A549 (cell line): ENCODE data around the gene L3MBTL1. TPM values are rescaled to one million over a fixed set of nuclear protein-coding genes. Genes with fewer than 3 reads are reported as not detected.

Source experiments
- ATAC-seq, 2 experiments: fragments of 200-7000 bp in 1 of 2; fragments of >200 bp in 1 of 2; cut with Nextera tagmentation in 1 of 2; cut with Tn5 transposase in 1 of 2; 3 replicates each; pipeline versions ENCODE4 v1.8.0 to v1.9.1; 2018 to 2020; ENCODE audit warnings: mild to moderate bottlenecking in 1 of 2, moderate library complexity in 1 of 2
- CTCF ChIA-PET: fragments of 300-600 bp; sonication (Branson Sonifier 250); formaldehyde crosslinking; extraction: SDS; loops from one replicate; lab custom pipeline; 2021; ENCODE audit warnings: antibody characterized with exemption, inconsistent platforms; lab: Yijun Ruan, JAX
- POLR2A ChIA-PET: fragments of 350-600 bp; formaldehyde crosslinking; extraction: SDS; loops from one replicate; lab custom pipeline; 2021; ENCODE audit warnings: antibody characterized with exemption, inconsistent platforms; lab: Yijun Ruan, JAX
- DNase-seq, 2 experiments: peaks; one replicate each; pipeline versions ENCODE4 v3.0.0 to v3.0.0-alpha.2; 2011 to 2016; ENCODE audit warnings: low read depth in 1 of 2, low spot score in 1 of 2
- FAIRE-seq: peaks from 2 replicates; lab custom pipeline; 2011; peaks lifted over from hg19 to GRCh38; lab: Jason Lieb, UNC
- H3K27ac ChIP-seq, 2 experiments: fragments of >200 bp; sonication (Bioruptor Twin); formaldehyde crosslinking; 3 replicates each; pipeline ENCODE4 v1.5.1; 2016 to 2017
- H3K4me1 ChIP-seq: fragments of >200 bp; sonication (Bioruptor Twin); formaldehyde crosslinking; 3 replicates; pipeline ENCODE4 v1.6.1; 2016
- H3K4me2 ChIP-seq: fragments of >200 bp; sonication (Bioruptor Twin); formaldehyde crosslinking; 3 replicates; pipeline ENCODE4 v1.6.1; 2016
- H3K4me3 ChIP-seq: fragments of >200 bp; sonication (Bioruptor Twin); formaldehyde crosslinking; 3 replicates; pipeline ENCODE4 v1.5.1; 2016
- H3K9me3 ChIP-seq: fragments of >200 bp; sonication (Bioruptor Twin); formaldehyde crosslinking; 3 replicates; pipeline ENCODE4 v1.6.1; 2016
- CHD2 ChIP-seq: fragments of 150-350 bp; IDR thresholded peaks from 2 replicates; pipeline ENCODE4 v1.6.1; 2014; ENCODE audit warnings: low read length; ENCODE audit not compliant: partially characterized antibody
- CHD4 ChIP-seq: fragments of 200-600 bp; sonication (generic); IDR thresholded peaks from 2 replicates; pipeline ENCODE4 v1.6.1; 2016; ENCODE audit warnings: antibody characterized with exemption, mild to moderate bottlenecking, borderline replicate concordance
- EHMT2 ChIP-seq: fragments of 200-600 bp; sonication (generic); IDR thresholded peaks from 2 replicates; pipeline ENCODE4 v1.6.1; 2016; ENCODE audit warnings: antibody characterized with exemption, low read depth, mild to moderate bottlenecking, moderate library complexity
- FOSB ChIP-seq: fragments of 250-450 bp; sonication (Bioruptor Pico); IDR thresholded peaks from 2 replicates; pipeline ENCODE4 v1.5.0; 2020; ENCODE audit warnings: mild to moderate bottlenecking, moderate library complexity
- GATA3 ChIP-seq: IDR thresholded peaks from 2 replicates; pipeline ENCODE4 v1.6.1; 2012; ENCODE audit warnings: borderline replicate concordance
- HDAC2 ChIP-seq: fragments of 200-600 bp; sonication (generic); IDR thresholded peaks from 2 replicates; pipeline ENCODE4 v1.6.1; 2016
- HOXB5 ChIP-seq: fragments of 250-450 bp; sonication (Bioruptor Pico); IDR thresholded peaks from 2 replicates; pipeline ENCODE4 v1.5.0; 2020; ENCODE audit warnings: mild to moderate bottlenecking, moderate library complexity
- JUN ChIP-seq, 2 experiments: fragments of >200 bp; sonication (Bioruptor Twin); formaldehyde crosslinking; IDR thresholded peaks; 2 replicates in 1 of 2; 3 replicates in 1 of 2; pipeline ENCODE4 v1.6.1; 2016 to 2017
- JUNB ChIP-seq: fragments of >200 bp; sonication (Bioruptor Twin); formaldehyde crosslinking; IDR thresholded peaks from 2 replicates; pipeline ENCODE4 v1.6.1; 2016
- KDM5A ChIP-seq: fragments of 200-600 bp; sonication (generic); IDR thresholded peaks from 2 replicates; pipeline ENCODE4 v1.6.1; 2016; ENCODE audit warnings: antibody characterized with exemption, mild to moderate bottlenecking
- PHF8 ChIP-seq: fragments of 200-600 bp; sonication (generic); IDR thresholded peaks from 2 replicates; pipeline ENCODE4 v1.6.1; 2016; ENCODE audit warnings: low read depth, mild to moderate bottlenecking, antibody characterized with exemption, moderate library complexity, borderline replicate concordance
- POLR2A ChIP-seq: IDR thresholded peaks from 2 replicates; pipeline ENCODE4 v1.6.1; 2012; ENCODE audit warnings: mild to moderate bottlenecking, low read length
- RAD21 ChIP-seq, 2 experiments: fragments of >200 bp in 1 of 2; sonication (Bioruptor Twin) in 1 of 2; formaldehyde crosslinking in 1 of 2; IDR thresholded peaks in 1 of 2; conservative IDR thresholded peaks in 1 of 2; 2 replicates in 1 of 2; 3 replicates in 1 of 2; pipeline ENCODE4 v1.6.1; 2012 to 2018; ENCODE audit warnings: inconsistent platforms in 1 of 2
- RNF2 ChIP-seq: fragments of 200-600 bp; sonication (generic); IDR thresholded peaks from 2 replicates; pipeline ENCODE4 v1.6.1; 2016; ENCODE audit warnings: low read depth, mild to moderate bottlenecking, antibody characterized with exemption, moderate library complexity, borderline replicate concordance
- ZC3H11A ChIP-seq: fragments of 450-650 bp; IDR thresholded peaks from 2 replicates; pipeline ENCODE4 v1.6.1; 2014; ENCODE audit warnings: antibody characterized with exemption, mild to moderate bottlenecking
- ZFP36 ChIP-seq: fragments of 450-650 bp; IDR thresholded peaks from 2 replicates; pipeline ENCODE4 v1.6.1; 2014; ENCODE audit warnings: borderline replicate concordance; ENCODE audit not compliant: partially characterized antibody
- ZSCAN20 ChIP-seq: fragments of 250-450 bp; sonication (Bioruptor Pico); IDR thresholded peaks from 2 replicates; pipeline ENCODE4 v1.8.0; 2022; ENCODE audit warnings: mild to moderate bottlenecking, moderate library complexity
- WGBS: methylation state at CpG from one replicate; pipeline ENCODE4 v1.1.6; 2017; ENCODE audit errors: missing lambda C conversion rate; 5-methylcytosine and 5-hydroxymethylcytosine counted together
- polyA plus RNA-seq, 4 experiments: library from polyadenylated mRNA; depleted of rRNA in 3 of 4; stranded (reverse); fragments of >200 nt; fragmentation: RNase III in 1 of 4; extraction: RNeasy Plus Mini Kit Qiagen cat#74134 plus additional on column Dnase treatment in 1 of 4; gene quantifications; 2 replicates in 3 of 4; 3 replicates in 1 of 4; pipeline ENCODE4 v1.2.3, GENCODE V29; 2011 to 2017
- TF ChIP-seq, protein P1 (sequence below): IDR thresholded peaks from 2 replicates; pipeline ENCODE4 v1.6.1; 2012
- TF ChIP-seq, protein P2 (sequence below): fragments of 200-600 bp; sonication (generic); IDR thresholded peaks from 2 replicates; pipeline ENCODE4 v1.6.1; 2016; ENCODE audit warnings: antibody characterized with exemption, mild to moderate bottlenecking, moderate library complexity
- TF ChIP-seq, protein P3 (sequence below): fragments of 450-650 bp; IDR thresholded peaks from 2 replicates; pipeline ENCODE4 v1.6.1; 2014; ENCODE audit warnings: antibody characterized with exemption
- TF ChIP-seq, protein P4 (sequence below): IDR thresholded peaks from 2 replicates; pipeline ENCODE4 v1.6.1; 2012

Gene L3MBTL1
- polyA plus RNA-seq, 2 of the 4 experiments (the other 2 are of a cell fraction): 2.5 to 3.8 TPM

GRCh38 chr20:43536041-43536816 is 28.7 kb downstream of the L3MBTL1 start:
- Histone ChIP-seq H3K4me3 (no peak overlapping the region), H3K4me1 (peaks cover 4% of the 10 kb centered on the region; the same call in 2 of the 3 replicates), H3K4me2 (no peak overlapping the region), H3K9me3 (no peaks in the 10 kb centered on the region), H3K27ac (no peak overlapping the region)
- TF ChIP-seq RNF2: no peak
- no peak for TF ChIP-seq JUNB
- TF ChIP-seq, protein P1, sequence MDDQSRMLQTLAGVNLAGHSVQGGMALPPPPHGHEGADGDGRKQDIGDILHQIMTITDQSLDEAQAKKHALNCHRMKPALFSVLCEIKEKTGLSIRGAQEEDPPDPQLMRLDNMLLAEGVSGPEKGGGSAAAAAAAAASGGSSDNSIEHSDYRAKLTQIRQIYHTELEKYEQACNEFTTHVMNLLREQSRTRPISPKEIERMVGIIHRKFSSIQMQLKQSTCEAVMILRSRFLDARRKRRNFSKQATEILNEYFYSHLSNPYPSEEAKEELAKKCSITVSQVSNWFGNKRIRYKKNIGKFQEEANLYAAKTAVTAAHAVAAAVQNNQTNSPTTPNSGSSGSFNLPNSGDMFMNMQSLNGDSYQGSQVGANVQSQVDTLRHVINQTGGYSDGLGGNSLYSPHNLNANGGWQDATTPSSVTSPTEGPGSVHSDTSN: no peak
- no peak for TF ChIP-seq ZSCAN20 (CRISPR knock-in tag)
- no peak for TF ChIP-seq ZFP36
- DNase-seq (no peak), FAIRE-seq (no peak), ATAC-seq (no peak)
- 70% methylated on average over 17 of the region's 19 CpGs for WGBS
- ChIA-PET CTCF (interaction anchor here (1.1 to 6.3 kb wide), 10 partner anchors 7 to 556 kb away, joined by 3 to 109 read pairs (median 24); partner anchors contain the start of genes IFT52 and SGK2), POLR2A (no interaction called here)

GRCh38 chr20:43536817-43537440 is 29.4 kb downstream of the L3MBTL1 start:
- WGBS: 49% methylated on average over 2 of the region's 2 CpGs
- Histone ChIP-seq H3K4me1 (peaks cover 7% of the 10 kb centered on the region; the same call in 2 of the 3 replicates), H3K4me2 (no peak overlapping the region), H3K27ac (no peak overlapping the region), H3K4me3 (no peak overlapping the region), H3K9me3 (no peaks in the 10 kb centered on the region)
- DNase-seq: no peak
- POLR2A ChIA-PET: no interaction called here
- TF ChIP-seq EHMT2 (no peak), RAD21 (conservative IDR thresholded peaks at IDR 0.05 in 1 of 2, IDR thresholded peaks at IDR 0.05 in 1 of 2) (no peak), ZC3H11A (no peak), POLR2A (no peak), GATA3 (no peak), HOXB5 (no peak), CHD2 (no peak), ZSCAN20 (CRISPR knock-in tag) (no peak), ZFP36 (no peak), CHD4 (no peak), JUN (IDR thresholded peaks at IDR 0.05) (no peak), HDAC2 (no peak), FOSB (CRISPR knock-in tag) (no peak), PHF8 (no peak), KDM5A (no peak)
- TF ChIP-seq, protein P2, sequence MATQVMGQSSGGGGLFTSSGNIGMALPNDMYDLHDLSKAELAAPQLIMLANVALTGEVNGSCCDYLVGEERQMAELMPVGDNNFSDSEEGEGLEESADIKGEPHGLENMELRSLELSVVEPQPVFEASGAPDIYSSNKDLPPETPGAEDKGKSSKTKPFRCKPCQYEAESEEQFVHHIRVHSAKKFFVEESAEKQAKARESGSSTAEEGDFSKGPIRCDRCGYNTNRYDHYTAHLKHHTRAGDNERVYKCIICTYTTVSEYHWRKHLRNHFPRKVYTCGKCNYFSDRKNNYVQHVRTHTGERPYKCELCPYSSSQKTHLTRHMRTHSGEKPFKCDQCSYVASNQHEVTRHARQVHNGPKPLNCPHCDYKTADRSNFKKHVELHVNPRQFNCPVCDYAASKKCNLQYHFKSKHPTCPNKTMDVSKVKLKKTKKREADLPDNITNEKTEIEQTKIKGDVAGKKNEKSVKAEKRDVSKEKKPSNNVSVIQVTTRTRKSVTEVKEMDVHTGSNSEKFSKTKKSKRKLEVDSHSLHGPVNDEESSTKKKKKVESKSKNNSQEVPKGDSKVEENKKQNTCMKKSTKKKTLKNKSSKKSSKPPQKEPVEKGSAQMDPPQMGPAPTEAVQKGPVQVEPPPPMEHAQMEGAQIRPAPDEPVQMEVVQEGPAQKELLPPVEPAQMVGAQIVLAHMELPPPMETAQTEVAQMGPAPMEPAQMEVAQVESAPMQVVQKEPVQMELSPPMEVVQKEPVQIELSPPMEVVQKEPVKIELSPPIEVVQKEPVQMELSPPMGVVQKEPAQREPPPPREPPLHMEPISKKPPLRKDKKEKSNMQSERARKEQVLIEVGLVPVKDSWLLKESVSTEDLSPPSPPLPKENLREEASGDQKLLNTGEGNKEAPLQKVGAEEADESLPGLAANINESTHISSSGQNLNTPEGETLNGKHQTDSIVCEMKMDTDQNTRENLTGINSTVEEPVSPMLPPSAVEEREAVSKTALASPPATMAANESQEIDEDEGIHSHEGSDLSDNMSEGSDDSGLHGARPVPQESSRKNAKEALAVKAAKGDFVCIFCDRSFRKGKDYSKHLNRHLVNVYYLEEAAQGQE: no peak
- TF ChIP-seq, protein P3, sequence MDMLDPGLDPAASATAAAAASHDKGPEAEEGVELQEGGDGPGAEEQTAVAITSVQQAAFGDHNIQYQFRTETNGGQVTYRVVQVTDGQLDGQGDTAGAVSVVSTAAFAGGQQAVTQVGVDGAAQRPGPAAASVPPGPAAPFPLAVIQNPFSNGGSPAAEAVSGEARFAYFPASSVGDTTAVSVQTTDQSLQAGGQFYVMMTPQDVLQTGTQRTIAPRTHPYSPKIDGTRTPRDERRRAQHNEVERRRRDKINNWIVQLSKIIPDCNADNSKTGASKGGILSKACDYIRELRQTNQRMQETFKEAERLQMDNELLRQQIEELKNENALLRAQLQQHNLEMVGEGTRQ: no peak
- TF ChIP-seq, protein P4, sequence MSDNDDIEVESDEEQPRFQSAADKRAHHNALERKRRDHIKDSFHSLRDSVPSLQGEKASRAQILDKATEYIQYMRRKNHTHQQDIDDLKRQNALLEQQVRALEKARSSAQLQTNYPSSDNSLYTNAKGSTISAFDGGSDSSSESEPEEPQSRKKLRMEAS: no peak
- ATAC-seq: no peak
- no peak for FAIRE-seq
- CTCF ChIA-PET: interaction anchor here (0.6 to 6.3 kb wide), 18 partner anchors 7 to 555 kb away, joined by 3 to 109 read pairs (median 16); partner anchors contain the start of genes IFT52 and SGK2
